Measurements from ENCODE around the gene TIPARP. TPM values are rescaled to one million over a fixed set of nuclear protein-coding genes. Genes with fewer than 3 reads are reported as not detected.

Gene TIPARP
- total and polyA plus RNA-seq, 2 of the 13 experiments (the other 11 are each of a cell fraction or from before 2014, with no cell fraction given) = 7.3 to 19.7 TPM

DNA sequence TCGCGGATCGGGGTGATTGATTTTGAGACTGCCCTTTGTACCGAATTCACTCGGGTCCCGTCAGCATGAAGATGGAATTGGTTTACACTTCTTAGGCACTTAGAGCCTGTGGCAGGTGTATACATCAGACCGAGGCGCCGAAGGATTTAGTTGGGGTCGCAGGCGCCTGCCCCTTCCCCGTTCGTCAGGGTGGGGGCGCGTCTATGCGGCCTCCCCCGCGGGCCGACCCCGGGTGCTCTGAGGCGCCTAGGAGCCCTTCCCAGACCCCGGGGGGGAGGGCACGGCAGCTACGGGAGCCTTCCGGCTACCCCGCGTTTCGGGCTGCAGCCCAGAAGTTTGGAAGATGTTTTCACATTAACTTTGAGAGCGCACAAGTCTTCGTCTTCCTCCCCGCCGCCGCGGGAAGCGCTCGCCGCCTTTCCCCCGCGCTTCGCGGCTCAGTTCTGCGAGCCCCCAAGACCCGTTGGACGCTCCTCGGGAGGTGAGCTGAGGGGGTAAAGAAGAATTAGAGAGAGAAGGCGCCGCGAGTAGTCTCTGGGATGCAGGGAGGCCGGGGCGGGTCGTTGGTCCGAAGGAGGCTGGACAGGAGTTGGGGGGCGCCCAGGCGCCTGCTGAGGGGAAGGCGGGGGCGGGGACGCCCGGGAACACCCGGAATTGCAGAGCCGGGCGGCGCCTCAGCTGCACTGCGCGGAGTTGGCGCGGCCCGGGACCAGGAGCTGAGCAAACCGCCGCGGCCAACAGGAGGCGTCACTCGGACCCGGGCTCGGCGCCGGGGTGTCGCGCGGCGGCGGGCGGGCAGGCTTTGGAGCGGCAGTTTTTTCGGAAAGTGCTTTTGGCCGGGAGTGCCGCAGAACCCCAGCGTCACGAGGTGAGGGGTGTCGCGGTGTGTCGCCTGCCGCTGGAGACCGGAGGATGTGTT is 780 bp downstream of the TIPARP start (continued):
- TF ChIP-seq ZNF564 (CRISPR knock-in tag; IDR thresholded peaks at IDR 0.05) (no peak), STAG1 (CRISPR knock-in tag; IDR thresholded peaks at IDR 0.05) (peak; percentile 32), NPAS2 (CRISPR knock-in tag; IDR thresholded peaks at IDR 0.05; ENCODE audit: borderline replicate concordance) (no peak), GABPB1 (CRISPR knock-in tag; IDR thresholded peaks at IDR 0.05) (peak; percentile 38; the same call in 1 of the 2 replicates), MEF2D (CRISPR knock-in tag; IDR thresholded peaks at IDR 0.05) (no peak), ZNF543 (CRISPR knock-in tag; IDR thresholded peaks at IDR 0.05) (no peak)
- TF ChIP-seq, protein P1, sequence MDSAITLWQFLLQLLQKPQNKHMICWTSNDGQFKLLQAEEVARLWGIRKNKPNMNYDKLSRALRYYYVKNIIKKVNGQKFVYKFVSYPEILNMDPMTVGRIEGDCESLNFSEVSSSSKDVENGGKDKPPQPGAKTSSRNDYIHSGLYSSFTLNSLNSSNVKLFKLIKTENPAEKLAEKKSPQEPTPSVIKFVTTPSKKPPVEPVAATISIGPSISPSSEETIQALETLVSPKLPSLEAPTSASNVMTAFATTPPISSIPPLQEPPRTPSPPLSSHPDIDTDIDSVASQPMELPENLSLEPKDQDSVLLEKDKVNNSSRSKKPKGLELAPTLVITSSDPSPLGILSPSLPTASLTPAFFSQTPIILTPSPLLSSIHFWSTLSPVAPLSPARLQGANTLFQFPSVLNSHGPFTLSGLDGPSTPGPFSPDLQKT (CRISPR knock-in tag; IDR thresholded peaks at IDR 0.05; ENCODE audit: borderline replicate concordance) = no peak
- TF ChIP-seq, protein P2, sequence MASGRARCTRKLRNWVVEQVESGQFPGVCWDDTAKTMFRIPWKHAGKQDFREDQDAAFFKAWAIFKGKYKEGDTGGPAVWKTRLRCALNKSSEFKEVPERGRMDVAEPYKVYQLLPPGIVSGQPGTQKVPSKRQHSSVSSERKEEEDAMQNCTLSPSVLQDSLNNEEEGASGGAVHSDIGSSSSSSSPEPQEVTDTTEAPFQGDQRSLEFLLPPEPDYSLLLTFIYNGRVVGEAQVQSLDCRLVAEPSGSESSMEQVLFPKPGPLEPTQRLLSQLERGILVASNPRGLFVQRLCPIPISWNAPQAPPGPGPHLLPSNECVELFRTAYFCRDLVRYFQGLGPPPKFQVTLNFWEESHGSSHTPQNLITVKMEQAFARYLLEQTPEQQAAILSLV (CRISPR knock-in tag; IDR thresholded peaks at IDR 0.05; ENCODE audit: borderline replicate concordance) = no peak
- TF ChIP-seq, protein P3, sequence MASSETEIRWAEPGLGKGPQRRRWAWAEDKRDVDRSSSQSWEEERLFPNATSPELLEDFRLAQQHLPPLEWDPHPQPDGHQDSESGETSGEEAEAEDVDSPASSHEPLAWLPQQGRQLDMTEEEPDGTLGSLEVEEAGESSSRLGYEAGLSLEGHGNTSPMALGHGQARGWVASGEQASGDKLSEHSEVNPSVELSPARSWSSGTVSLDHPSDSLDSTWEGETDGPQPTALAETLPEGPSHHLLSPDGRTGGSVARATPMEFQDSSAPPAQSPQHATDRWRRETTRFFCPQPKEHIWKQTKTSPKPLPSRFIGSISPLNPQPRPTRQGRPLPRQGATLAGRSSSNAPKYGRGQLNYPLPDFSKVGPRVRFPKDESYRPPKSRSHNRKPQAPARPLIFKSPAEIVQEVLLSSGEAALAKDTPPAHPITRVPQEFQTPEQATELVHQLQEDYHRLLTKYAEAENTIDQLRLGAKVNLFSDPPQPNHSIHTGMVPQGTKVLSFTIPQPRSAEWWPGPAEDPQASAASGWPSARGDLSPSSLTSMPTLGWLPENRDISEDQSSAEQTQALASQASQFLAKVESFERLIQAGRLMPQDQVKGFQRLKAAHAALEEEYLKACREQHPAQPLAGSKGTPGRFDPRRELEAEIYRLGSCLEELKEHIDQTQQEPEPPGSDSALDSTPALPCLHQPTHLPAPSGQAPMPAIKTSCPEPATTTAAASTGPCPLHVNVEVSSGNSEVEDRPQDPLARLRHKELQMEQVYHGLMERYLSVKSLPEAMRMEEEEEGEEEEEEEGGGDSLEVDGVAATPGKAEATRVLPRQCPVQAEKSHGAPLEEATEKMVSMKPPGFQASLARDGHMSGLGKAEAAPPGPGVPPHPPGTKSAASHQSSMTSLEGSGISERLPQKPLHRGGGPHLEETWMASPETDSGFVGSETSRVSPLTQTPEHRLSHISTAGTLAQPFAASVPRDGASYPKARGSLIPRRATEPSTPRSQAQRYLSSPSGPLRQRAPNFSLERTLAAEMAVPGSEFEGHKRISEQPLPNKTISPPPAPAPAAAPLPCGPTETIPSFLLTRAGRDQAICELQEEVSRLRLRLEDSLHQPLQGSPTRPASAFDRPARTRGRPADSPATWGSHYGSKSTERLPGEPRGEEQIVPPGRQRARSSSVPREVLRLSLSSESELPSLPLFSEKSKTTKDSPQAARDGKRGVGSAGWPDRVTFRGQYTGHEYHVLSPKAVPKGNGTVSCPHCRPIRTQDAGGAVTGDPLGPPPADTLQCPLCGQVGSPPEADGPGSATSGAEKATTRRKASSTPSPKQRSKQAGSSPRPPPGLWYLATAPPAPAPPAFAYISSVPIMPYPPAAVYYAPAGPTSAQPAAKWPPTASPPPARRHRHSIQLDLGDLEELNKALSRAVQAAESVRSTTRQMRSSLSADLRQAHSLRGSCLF (CRISPR knock-in tag; IDR thresholded peaks at IDR 0.05; ENCODE audit: borderline replicate concordance) = no peak
- TF ChIP-seq, protein P4, sequence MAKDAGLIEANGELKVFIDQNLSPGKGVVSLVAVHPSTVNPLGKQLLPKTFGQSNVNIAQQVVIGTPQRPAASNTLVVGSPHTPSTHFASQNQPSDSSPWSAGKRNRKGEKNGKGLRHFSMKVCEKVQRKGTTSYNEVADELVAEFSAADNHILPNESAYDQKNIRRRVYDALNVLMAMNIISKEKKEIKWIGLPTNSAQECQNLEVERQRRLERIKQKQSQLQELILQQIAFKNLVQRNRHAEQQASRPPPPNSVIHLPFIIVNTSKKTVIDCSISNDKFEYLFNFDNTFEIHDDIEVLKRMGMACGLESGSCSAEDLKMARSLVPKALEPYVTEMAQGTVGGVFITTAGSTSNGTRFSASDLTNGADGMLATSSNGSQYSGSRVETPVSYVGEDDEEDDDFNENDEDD (CRISPR knock-in tag; IDR thresholded peaks at IDR 0.05; ENCODE audit: borderline replicate concordance) = peak; percentile 32; the same call in 1 of the 2 replicates
